Coronary artery (tissue), 2 donors: ENCODE data around the gene CHST3.

Source experiments
- DNase-seq: peaks from one replicate; pipeline ENCODE4 v3.0.0-alpha.2; 2017; ENCODE audit warnings: low spot score
- H3K27ac ChIP-seq, 2 donors: fragments of 200-600 bp; sonication (generic); one replicate each; pipeline ENCODE4 v1.5.1; 2016 to 2019
- H3K4me3 ChIP-seq: fragments of 200-600 bp; sonication (generic); 2 replicates; pipeline ENCODE4 v1.5.1; 2016; ENCODE audit warnings: mild to moderate bottlenecking, moderate library complexity
- TF ChIP-seq, protein P1 (sequence below): fragments of 200-600 bp; sonication (generic); IDR thresholded peaks from one replicate; pipeline ENCODE4 v1.5.1; 2019; ENCODE audit warnings: antibody characterized with exemption

Gene CHST3

DNA sequence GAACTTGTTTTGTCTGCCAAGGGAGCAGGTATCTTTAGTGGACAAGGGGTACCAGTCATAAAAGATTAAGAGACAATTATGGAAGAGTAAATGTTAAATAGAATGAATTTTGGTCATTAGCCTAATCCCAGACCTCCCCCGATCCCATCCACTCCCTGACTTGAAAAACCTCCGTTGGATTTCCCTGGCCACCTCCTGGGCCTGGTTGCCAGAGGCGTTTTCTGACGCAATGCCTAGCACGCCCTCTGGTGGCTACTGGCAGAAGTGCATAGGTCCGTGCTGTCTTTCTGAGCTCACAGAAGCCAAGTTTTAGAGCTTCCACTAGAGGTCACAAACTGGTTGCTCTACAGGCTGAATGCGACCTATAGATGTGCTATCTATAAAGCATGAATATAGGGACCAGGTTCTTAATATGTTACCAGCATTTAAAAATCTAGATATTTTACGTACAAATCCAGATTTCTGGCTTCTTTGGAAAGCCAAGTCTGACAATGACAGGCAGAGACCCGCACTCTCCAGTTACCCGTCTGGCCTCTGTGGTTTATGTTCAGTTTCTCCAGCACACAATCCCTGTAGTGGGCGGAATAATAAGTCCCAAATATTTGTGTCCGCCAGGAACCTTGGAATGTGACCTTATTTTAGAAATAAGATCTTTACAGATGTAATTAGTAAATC is 84.4 kb downstream of the CHST3 start:
- H3K4me3 ChIP-seq = no peak overlapping the region
- peak; percentile 90 for DNase-seq
- H3K27ac ChIP-seq = no peak overlapping the region
- TF ChIP-seq, protein P1, sequence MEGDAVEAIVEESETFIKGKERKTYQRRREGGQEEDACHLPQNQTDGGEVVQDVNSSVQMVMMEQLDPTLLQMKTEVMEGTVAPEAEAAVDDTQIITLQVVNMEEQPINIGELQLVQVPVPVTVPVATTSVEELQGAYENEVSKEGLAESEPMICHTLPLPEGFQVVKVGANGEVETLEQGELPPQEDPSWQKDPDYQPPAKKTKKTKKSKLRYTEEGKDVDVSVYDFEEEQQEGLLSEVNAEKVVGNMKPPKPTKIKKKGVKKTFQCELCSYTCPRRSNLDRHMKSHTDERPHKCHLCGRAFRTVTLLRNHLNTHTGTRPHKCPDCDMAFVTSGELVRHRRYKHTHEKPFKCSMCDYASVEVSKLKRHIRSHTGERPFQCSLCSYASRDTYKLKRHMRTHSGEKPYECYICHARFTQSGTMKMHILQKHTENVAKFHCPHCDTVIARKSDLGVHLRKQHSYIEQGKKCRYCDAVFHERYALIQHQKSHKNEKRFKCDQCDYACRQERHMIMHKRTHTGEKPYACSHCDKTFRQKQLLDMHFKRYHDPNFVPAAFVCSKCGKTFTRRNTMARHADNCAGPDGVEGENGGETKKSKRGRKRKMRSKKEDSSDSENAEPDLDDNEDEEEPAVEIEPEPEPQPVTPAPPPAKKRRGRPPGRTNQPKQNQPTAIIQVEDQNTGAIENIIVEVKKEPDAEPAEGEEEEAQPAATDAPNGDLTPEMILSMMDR = peak; percentile 94

DNA sequence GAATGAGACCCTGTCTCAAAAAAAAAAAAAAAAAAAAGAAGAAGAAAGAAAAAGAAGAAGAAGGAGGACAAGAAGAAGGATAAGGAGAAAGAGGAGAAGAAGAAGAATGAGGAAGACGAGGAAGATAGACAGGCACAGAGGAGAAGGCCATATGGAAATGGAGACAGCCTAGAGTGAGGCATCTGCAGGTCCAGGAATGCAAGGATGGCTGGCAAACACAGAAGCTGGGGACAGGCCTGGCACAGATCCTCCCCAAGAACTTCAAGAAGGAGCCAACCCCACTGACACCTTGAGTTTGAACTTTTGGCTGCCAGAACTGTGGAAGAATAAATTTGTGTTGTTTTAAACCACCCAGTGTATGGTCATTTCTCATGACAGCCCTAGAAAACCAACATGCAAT is 85.3 kb downstream of the CHST3 start:
- Histone ChIP-seq H3K27ac (no peak overlapping the region), H3K4me3 (no peak overlapping the region)
- TF ChIP-seq, protein P1 = no peak
- no peak for DNase-seq

GRCh38 chr10:72049969-72050781 is 86.0 kb downstream of the CHST3 start:
- H3K27ac ChIP-seq = no peak overlapping the region
- TF ChIP-seq, protein P1 = no peak
- DNase-seq = no peak
- H3K4me3 ChIP-seq = no peak overlapping the region

- TF ChIP-seq, protein P1 = no peak
- Histone ChIP-seq H3K4me3 (no peak overlapping the region), H3K27ac (no peak overlapping the region)
- no peak for DNase-seq
These were observed 86.7 kb downstream of the CHST3 start for GRCh38 chr10:72050873-72051272.

GRCh38 chr10:72053690-72054089 is 89.5 kb downstream of the CHST3 start:
- TF ChIP-seq, protein P1 = no peak
- Histone ChIP-seq H3K4me3 (no peak overlapping the region), H3K27ac (no peak overlapping the region)
- no peak for DNase-seq

DNA sequence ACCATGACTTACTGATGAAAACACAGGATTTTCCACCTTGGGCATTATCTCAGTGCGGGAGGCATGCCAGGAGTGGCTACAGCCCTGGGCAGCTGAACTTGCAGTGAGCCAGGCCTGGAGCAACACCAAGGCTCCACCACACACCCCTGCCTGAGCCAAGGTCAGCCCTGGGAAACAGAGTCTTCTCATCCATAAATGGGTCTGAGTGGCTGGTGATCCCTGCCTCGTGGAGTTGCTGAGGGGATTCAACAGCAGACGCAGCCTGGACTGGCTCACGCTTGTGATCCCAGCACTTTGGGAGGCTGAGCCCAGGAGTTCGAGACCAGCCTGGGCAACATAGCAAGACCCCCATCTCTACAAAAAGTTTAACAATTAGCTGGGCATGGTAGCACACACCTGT is 91.9 kb downstream of the CHST3 start:
- DNase-seq = no peak
- Histone ChIP-seq H3K4me3 (no peak overlapping the region), H3K27ac (no peak overlapping the region)
- TF ChIP-seq, protein P1 = no peak
